ENCODE data around the gene PPT1.
"Not testable (repeated sequence)": the region's sequence is repeated elsewhere in the genome, so short reads cannot be mapped to it uniquely, and the experiment has no call there.

The PPT1 gene

DNA sequence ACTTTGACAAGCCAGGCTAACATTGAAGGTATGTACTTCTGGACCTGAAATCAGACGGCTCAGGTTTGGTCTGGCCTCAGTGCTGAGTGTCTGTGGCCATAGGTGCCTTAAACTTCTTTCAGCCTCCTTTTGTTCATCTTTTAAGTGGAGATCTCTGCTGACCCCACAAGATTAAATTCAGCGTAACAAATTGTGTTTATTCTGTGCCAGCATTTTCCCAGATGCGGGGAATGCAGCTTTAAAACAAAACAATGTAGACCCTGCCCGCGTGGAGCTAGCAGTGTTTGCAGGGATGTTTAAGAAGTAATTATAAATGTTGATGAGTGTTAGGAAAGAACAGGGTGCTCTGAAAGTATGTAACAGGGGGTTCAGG lies 55.6 kb downstream of the PPT1 start:
- CTCF ChIA-PET = no interaction called here
- TF ChIP-seq ARNT (IDR thresholded peaks at IDR 0.05) (no peak), SUZ12 (IDR thresholded peaks at IDR 0.05) (no peak), L3MBTL2 (conservative IDR thresholded peaks at IDR 0.05) (no peak), TARDBP (IDR thresholded peaks at IDR 0.05) (no peak), FOXA1 (IDR thresholded peaks at IDR 0.05) (no peak), FOXK2 (IDR thresholded peaks at IDR 0.05) (no peak)
- TF ChIP-seq, protein P1, sequence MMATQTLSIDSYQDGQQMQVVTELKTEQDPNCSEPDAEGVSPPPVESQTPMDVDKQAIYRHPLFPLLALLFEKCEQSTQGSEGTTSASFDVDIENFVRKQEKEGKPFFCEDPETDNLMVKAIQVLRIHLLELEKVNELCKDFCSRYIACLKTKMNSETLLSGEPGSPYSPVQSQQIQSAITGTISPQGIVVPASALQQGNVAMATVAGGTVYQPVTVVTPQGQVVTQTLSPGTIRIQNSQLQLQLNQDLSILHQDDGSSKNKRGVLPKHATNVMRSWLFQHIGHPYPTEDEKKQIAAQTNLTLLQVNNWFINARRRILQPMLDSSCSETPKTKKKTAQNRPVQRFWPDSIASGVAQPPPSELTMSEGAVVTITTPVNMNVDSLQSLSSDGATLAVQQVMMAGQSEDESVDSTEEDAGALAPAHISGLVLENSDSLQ (IDR thresholded peaks at IDR 0.05) = no peak
- POLR2A ChIA-PET = interaction anchor here (2.2 kb wide), 1 partner anchor 15 kb away, joined by 8 read pairs; no protein-coding TSS in a partner anchor
- DNase-seq (ENCODE audit: extremely low spot score) = no peak

DNA sequence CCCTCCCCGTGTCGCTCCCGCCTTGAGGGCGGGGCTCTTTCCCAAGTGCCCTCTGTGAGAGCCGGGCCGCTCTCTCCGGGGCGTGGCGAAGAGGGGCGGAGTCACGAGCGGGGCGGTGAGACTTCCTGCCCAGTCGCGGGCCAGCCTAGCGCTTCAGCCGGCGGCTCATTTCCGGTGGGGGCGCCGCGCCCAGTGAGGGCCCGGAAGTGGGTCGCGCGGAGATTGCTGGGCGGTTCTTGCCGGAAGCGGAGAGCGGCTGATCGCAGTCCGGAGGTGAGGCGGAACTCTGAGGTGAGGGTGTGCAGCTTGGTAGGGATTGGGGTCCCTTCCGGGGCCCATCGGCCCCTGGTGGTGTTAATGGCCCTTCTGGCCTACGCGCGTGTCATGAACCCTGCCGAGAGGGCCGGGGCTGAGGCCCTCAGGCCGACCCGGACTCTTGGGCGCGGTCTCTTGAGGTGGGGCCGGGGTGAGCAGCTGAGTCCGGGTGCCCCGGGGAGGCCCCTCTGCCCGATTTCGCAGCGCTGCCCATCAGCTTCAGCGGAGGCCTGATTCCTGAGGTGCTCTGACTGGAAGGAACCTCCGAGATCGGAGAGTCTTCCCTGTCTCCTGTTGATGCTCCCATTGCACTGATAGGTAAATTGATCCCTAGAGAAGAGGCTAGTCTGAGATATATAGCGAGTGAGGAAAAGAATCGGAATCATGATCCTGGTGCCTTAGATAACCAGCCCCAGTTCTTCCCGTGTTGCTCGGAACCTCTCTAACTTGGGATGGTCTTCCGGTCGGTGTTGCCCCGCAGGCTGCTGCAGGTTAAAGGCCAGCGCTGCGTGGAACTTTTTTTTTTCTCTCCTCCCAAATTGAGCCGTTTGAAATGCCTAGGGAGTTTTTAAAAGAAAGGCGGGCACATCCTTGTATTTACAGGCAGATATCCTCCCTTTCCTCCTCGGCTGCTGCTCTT lies 56.3 kb downstream of the PPT1 start, which contains the start of gene CAP1:
TSS of gene CAP1 (plus strand) at position 219 of the 955 bp plus-strand sequence. CDS start 18,618 bp downstream, outside the sequence.
- peak; percentile 99 for DNase-seq (ENCODE audit: extremely low spot score)
- CTCF ChIA-PET = interaction anchor here (0.6 to 1.1 kb wide), 2 partner anchors 121 to 136 kb away, joined by 3 read pairs; no protein-coding TSS in a partner anchor
- peak; percentile 97; the same call in 1 of the 2 replicates for TF ChIP-seq HDGF (IDR thresholded peaks at IDR 0.05; ENCODE audit: borderline replicate concordance)
- peak; percentile 65 for TF ChIP-seq ELF4 (IDR thresholded peaks at IDR 0.05)
- TF ChIP-seq TARDBP (IDR thresholded peaks at IDR 0.05) = no peak
- no peak for TF ChIP-seq FOXM1 (IDR thresholded peaks at IDR 0.05; ENCODE audit: borderline replicate concordance)
- TF ChIP-seq ZNF384 (IDR thresholded peaks at IDR 0.05) = no peak
- no peak for TF ChIP-seq FOXK2 (IDR thresholded peaks at IDR 0.05)
- POLR2A ChIA-PET = interaction anchor here (0.7 to 2.2 kb wide), 9 partner anchors 10 to 302 kb away, joined by 3 to 9 read pairs (median 3); partner anchors contain the start of genes PPIE and ZMPSTE24

DNA sequence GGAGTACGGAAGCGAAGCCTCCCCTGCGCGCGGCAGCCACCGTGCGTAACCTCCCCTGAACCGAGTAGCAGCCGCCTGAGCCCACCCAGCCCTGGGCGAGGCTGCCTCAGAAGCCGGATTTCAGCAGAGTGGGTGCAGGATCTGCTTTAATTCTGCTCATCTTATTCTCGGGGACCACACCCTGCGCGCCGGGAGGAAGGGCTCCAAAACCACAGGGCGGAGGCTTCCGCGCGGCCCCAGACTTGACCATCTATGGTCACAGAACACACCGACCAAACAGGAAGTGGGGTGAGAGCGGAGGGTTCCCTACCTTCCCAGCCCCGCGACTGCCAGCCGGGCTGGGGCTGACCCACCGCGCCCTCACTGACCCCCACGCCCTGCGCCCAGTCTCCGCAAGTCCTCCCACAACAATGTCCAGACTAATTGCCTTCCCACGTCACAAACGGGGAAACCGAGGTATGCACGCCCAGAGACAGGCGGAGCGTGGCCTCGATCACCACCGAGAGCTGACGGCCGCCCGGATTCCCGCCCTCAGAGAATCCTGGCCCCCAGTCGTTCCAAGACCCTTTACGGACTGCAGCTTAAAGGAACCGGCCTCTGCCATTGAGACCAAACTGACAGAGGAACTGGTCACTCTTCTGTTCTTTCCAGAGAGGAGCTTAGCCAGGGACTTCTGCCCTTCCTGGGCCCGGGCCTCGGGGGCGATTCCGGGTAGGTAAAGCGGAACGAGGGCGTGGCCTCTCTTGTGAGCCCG lies 57.1 kb downstream of the PPT1 start:
- ChIA-PET POLR2A (interaction anchor here (0.7 to 2.2 kb wide), 10 partner anchors 10 to 302 kb away, joined by 3 to 9 read pairs (median 3); partner anchors contain the start of genes PPIE and ZMPSTE24), CTCF (interaction anchor here (0.6 to 1.1 kb wide), 2 partner anchors 120 to 135 kb away, joined by 3 read pairs; no protein-coding TSS in a partner anchor)
- TF ChIP-seq HDGF (IDR thresholded peaks at IDR 0.05; ENCODE audit: borderline replicate concordance) = no peak
- TF ChIP-seq SUZ12 (IDR thresholded peaks at IDR 0.05) = no peak
- TF ChIP-seq TARDBP (IDR thresholded peaks at IDR 0.05) = no peak
- TF ChIP-seq L3MBTL2 (conservative IDR thresholded peaks at IDR 0.05) = peak; percentile 90
- TF ChIP-seq FOXK2 (IDR thresholded peaks at IDR 0.05) = no peak
- TF ChIP-seq ZNF384 (IDR thresholded peaks at IDR 0.05) = no peak
- TF ChIP-seq NFRKB (IDR thresholded peaks at IDR 0.05) = no peak
- peak; percentile 40; the same call in 1 of the 2 replicates for TF ChIP-seq ELF4 (IDR thresholded peaks at IDR 0.05)
- TF ChIP-seq, protein P1 (IDR thresholded peaks at IDR 0.05) = no peak
- TF ChIP-seq FOXA1 (IDR thresholded peaks at IDR 0.05) = no peak
- TF ChIP-seq ARNT (IDR thresholded peaks at IDR 0.05) = no peak
- no peak for TF ChIP-seq SP1 (IDR thresholded peaks at IDR 0.05)
- peak; percentile 69 for DNase-seq (ENCODE audit: extremely low spot score)

DNA sequence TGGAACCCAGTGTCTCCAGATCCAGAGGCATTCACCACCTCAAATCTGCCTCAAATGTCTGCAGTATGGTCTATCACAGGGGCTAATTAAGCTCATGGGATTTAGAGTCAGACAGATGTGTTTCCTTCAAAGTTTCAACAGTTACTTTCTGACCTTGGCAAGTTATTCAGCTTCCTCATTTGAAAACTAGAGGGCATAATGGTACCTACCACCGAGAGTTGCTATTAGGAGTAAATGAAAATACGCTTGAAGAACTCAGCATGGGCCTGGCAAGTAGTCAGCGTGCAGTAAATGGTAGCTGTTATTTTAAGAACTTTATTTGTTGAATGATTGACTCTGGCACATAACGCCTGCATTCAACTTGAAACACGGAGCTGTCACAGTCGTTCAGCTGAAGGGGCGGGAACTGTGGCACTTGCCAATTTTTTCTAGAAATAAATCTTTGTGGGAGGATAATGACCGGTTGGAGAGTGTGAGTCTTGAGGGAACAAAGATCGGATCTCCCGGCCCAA lies 57.8 kb downstream of the PPT1 start:
- CTCF ChIA-PET = no interaction called here
- POLR2A ChIA-PET = interaction anchor here (0.9 to 2.2 kb wide), 3 partner anchors 10 to 276 kb away, joined by 3 to 8 read pairs (median 3); no protein-coding TSS in a partner anchor
- DNase-seq (ENCODE audit: extremely low spot score) = no peak
- TF ChIP-seq FOXA1 (IDR thresholded peaks at IDR 0.05) = no peak
- no peak for TF ChIP-seq NFRKB (IDR thresholded peaks at IDR 0.05)
- TF ChIP-seq, protein P1 (IDR thresholded peaks at IDR 0.05) = peak; percentile 69
- no peak for TF ChIP-seq ARNT (IDR thresholded peaks at IDR 0.05)

DNA sequence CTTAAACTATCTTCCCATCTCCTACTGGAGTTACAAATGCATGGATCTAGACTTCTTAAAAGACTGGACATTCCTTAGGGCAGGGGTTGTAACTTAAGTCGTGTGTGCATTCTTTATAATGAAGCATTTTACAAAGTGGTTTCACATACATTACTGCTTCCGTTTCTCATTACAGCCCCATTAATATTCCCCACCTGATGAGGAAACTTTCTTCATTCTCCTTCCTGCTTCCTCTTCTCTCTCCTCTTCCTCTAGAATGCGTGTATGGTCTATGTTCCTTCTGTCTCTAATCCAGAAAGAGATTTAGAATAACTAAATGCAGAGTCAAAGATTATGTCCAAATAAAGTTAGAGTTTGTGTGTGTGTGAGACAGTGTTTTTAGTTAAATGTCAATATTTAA lies 58.4 kb downstream of the PPT1 start:
- CTCF ChIA-PET = no interaction called here
- no peak for TF ChIP-seq BHLHE40 (IDR thresholded peaks at IDR 0.05; ENCODE audit: borderline replicate concordance)
- TF ChIP-seq ARNT (IDR thresholded peaks at IDR 0.05) = no peak
- no peak for DNase-seq (ENCODE audit: extremely low spot score)
- POLR2A ChIA-PET = interaction anchor here (0.9 kb wide), 1 partner anchor 9 kb away, joined by 3 read pairs; no protein-coding TSS in a partner anchor

DNA sequence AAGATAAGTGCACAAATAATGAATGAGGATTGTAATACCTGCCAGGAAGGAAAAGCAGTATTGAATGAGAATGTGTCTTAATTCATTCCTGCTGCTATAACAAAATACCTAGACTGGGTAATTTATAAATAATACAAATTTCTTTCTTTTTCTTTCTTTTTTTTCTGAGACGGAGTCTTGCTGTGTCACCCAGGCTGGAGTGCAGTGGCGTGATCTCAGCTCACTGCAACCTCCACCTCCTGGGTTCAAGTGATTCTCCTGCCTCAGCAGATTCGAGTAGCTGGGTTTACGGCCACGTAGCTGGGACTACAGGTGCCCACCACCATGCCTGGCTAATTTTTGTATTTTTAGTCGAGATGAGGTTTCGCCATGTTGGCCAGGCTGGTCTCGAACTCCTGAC lies 59.8 kb downstream of the PPT1 start:
- POLR2A ChIA-PET; CTCF ChIA-PET; DNase-seq (ENCODE audit: extremely low spot score): not testable (repeated sequence)

DNA sequence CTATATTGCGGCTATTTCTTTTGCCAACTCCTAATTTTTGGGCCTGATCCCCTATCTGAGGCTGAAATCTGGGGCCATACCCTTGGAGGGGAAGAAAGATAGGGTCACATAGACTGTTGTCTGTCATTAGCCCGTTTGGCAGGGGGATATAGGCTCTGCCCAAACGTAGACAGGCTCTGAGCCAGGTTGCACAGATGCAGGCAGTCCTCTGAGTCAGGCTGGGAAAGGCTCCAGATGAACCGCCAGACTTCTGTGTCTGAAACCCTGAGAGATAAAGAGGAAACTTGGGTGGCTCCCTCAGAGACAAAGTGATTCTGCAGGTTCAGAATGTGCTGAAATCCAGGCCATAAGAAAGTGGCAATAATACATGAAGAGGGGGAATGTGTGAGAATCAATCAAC lies 60.5 kb downstream of the PPT1 start:
- ChIA-PET CTCF (no interaction called here), POLR2A (no interaction called here)
- no peak for TF ChIP-seq SP1 (IDR thresholded peaks at IDR 0.05)
- TF ChIP-seq, protein P1 (IDR thresholded peaks at IDR 0.05) = no peak
- TF ChIP-seq L3MBTL2 (conservative IDR thresholded peaks at IDR 0.05) = no peak
- TF ChIP-seq FOXK2 (IDR thresholded peaks at IDR 0.05) = no peak
- TF ChIP-seq FOXM1 (IDR thresholded peaks at IDR 0.05; ENCODE audit: borderline replicate concordance) = no peak
- TF ChIP-seq ARNT (IDR thresholded peaks at IDR 0.05) = no peak
- no peak for TF ChIP-seq LEF1 (IDR thresholded peaks at IDR 0.05; ENCODE audit: borderline replicate concordance)
- no peak for TF ChIP-seq TARDBP (IDR thresholded peaks at IDR 0.05)
- no peak for TF ChIP-seq ELF4 (IDR thresholded peaks at IDR 0.05)
- no peak for TF ChIP-seq CTBP1 (IDR thresholded peaks at IDR 0.05; ENCODE audit: borderline replicate concordance)
- no peak for TF ChIP-seq BHLHE40 (IDR thresholded peaks at IDR 0.05; ENCODE audit: borderline replicate concordance)
- TF ChIP-seq NFRKB (IDR thresholded peaks at IDR 0.05) = no peak
- DNase-seq (ENCODE audit: extremely low spot score) = no peak

Data from HEK293T (cell line).